Hypothalamus (tissue), 51 donors: ENCODE data around the gene SLC13A2.

Experiments
- DNase-seq, 51 donors: peaks; one replicate each; lab custom pipeline; 2025; lab: John Stamatoyannopoulos, UW

SLC13A2 gene

GRCh38 chr17:28491860-28492259 lies 18.4 kb downstream of the SLC13A2 start:
- DNase-seq, result no peak

- no peak for DNase-seq
Measured at GRCh38 chr17:28492352-28493310, 19.2 kb downstream of the SLC13A2 start.

GRCh38 chr17:28493460-28493859 lies 20.0 kb downstream of the SLC13A2 start:
- DNase-seq, result no peak

GRCh38 chr17:28494445-28495188 lies 21.2 kb downstream of the SLC13A2 start:
- DNase-seq, result peak in 49 of 51 donors; percentile 1 to 80 (median 46)

- DNase-seq, result no peak
Measured at GRCh38 chr17:28495635-28496034, 22.2 kb downstream of the SLC13A2 start.

GRCh38 chr17:28497931-28498330 lies 24.5 kb downstream of the SLC13A2 start:
- DNase-seq, result no peak

- no peak for DNase-seq
Measured at GRCh38 chr17:28498652-28499363, 25.4 kb downstream of the SLC13A2 start.

GRCh38 chr17:28499364-28499664 lies 25.9 kb downstream of the SLC13A2 start:
- DNase-seq, result no peak

- no peak for DNase-seq
Measured at GRCh38 chr17:28499684-28500357, 26.4 kb downstream of the SLC13A2 start.

GRCh38 chr17:28500712-28501379 lies 27.4 kb downstream of the SLC13A2 start:
- DNase-seq, result peak in 1 of 51 donors; percentile 7

- no peak for DNase-seq
Measured at GRCh38 chr17:28501421-28502284, 28.2 kb downstream of the SLC13A2 start.

- no peak for DNase-seq
Measured at GRCh38 chr17:28503420-28503819, 30.0 kb downstream of the SLC13A2 start.

- DNase-seq, result no peak
Measured at GRCh38 chr17:28505986-28506665, 32.7 kb downstream of the SLC13A2 start, which contains the start of gene FOXN1. TSS of gene FOXN1 (plus strand) at chr17:28506348. CDS start at chr17:28523970, 17,622 bp downstream.

GRCh38 chr17:28506763-28507487 lies 33.5 kb downstream of the SLC13A2 start:
- DNase-seq, result no peak

GRCh38 chr17:28507567-28508203 lies 34.2 kb downstream of the SLC13A2 start:
- no peak for DNase-seq

GRCh38 chr17:28508211-28508724 lies 34.8 kb downstream of the SLC13A2 start:
- DNase-seq, result no peak

GRCh38 chr17:28509789-28510188 lies 36.3 kb downstream of the SLC13A2 start:
- DNase-seq, result no peak
